CD4-positive, alpha-beta T cell treated with Interleukin-4 for 4 hours (primary cell): ENCODE results near the gene SLC30A4.
"Not testable (repeated sequence)": the region's sequence is repeated elsewhere in the genome, so short reads cannot be mapped to it uniquely, and the experiment has no call there.

Source experiments
- DNase-seq: peaks from one replicate; pipeline ENCODE4 v3.0.0-alpha.2; 2020

SLC30A4 gene

GRCh38 chr15:45522328-45523165 lies at the start of gene SLC30A4:
Gene SLC30A4 (minus strand): TSS chr15:45522755. CDS start chr15:45522354, 401 bp downstream.
- peak; percentile 66 for DNase-seq

- DNase-seq: no peak
Measured at GRCh38 chr15:45555934-45556608, 33.5 kb upstream of the SLC30A4 start.

- DNase-seq: no peak
Measured at GRCh38 chr15:45551676-45552075, 29.1 kb upstream of the SLC30A4 start.

GRCh38 chr15:45550436-45550835 lies 27.9 kb upstream of the SLC30A4 start:
- DNase-seq: no peak

GRCh38 chr15:45549541-45550220 lies 27.1 kb upstream of the SLC30A4 start:
- DNase-seq: no peak

GRCh38 chr15:45548753-45549520 lies 26.4 kb upstream of the SLC30A4 start:
- DNase-seq: no peak

GRCh38 chr15:45546789-45547188 lies 24.2 kb upstream of the SLC30A4 start:
- DNase-seq: no peak

- no peak for DNase-seq
Measured at GRCh38 chr15:45544266-45545023, 21.9 kb upstream of the SLC30A4 start.

- DNase-seq: no peak
Measured at GRCh38 chr15:45543051-45543450, 20.5 kb upstream of the SLC30A4 start.

- no peak for DNase-seq
Measured at GRCh38 chr15:45540531-45540930, 18.0 kb upstream of the SLC30A4 start.

- no peak for DNase-seq
Measured at GRCh38 chr15:45539680-45540079, 17.1 kb upstream of the SLC30A4 start.

GRCh38 chr15:45536934-45537333 lies 14.4 kb upstream of the SLC30A4 start:
- no peak for DNase-seq

GRCh38 chr15:45535486-45536042 lies 13.0 kb upstream of the SLC30A4 start:
- no peak for DNase-seq

- DNase-seq: no peak
Measured at GRCh38 chr15:45534821-45535220, 12.3 kb upstream of the SLC30A4 start.

- not testable (repeated sequence) for DNase-seq
Measured at GRCh38 chr15:45532892-45533291, 10.3 kb upstream of the SLC30A4 start.

- DNase-seq: no peak
Measured at GRCh38 chr15:45529613-45530012, 7.1 kb upstream of the SLC30A4 start.

- no peak for DNase-seq
Measured at GRCh38 chr15:45527086-45527485, 4.5 kb upstream of the SLC30A4 start.

GRCh38 chr15:45523166-45523460 lies 558 bp upstream of the SLC30A4 start:
- DNase-seq: no peak

GRCh38 chr15:45521596-45522327 lies 793 bp downstream of the SLC30A4 start:
- peak; percentile 13 for DNase-seq

- DNase-seq: no peak
Measured at GRCh38 chr15:45510758-45511280, 11.7 kb downstream of the SLC30A4 start.

- DNase-seq: not testable (repeated sequence)
Measured at GRCh38 chr15:45507143-45507542, 15.4 kb downstream of the SLC30A4 start.
